Measurements from ENCODE around the gene HPGDS. TPM values are rescaled to one million over a fixed set of nuclear protein-coding genes. Genes with fewer than 3 reads are reported as not detected.

The HPGDS gene
- total and polyA plus RNA-seq, 11 donors: 0.26 to 6.2 (median 0.96) TPM

DNA sequence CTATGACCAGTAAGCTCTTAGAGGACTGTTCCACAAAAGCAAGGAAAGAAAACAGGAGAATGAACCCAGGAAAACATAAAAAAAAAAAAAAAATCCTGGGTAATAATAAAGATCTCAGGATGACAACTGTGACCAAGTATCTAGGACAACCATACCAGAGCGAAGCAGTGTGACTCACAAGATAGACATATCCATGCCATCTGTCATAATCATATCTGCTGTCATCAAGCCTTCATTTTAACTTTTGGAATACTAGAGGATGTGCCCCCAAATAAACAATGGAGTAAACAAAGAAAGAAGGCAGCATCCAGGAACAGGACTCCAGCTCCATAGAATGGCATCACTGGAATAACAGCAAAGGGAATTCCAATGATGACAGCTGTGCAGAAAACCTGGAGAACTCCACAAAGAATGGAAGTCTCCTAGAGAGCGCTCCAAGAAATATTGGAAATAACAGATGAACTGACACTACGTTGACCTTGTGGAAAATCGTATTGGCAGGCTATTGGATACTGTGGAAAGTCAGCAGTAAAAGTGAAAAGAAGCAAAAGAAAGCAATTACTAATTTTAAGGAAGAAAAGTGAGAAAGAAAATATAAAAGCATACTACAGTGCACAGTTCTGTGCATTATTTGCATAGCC is 35.3 kb downstream of the HPGDS start:
- intact Hi-C loops (cut with DNase I): loop anchor here in 4 of 10 donors (10.0 kb wide), 3 partner anchors 287 to 427 kb away; no protein-coding TSS in a partner anchor
- 87 to 88% (median 87%) methylated on average over 4 of the region's 4 CpGs for WGBS, 4 donors
- H3K9me3 ChIP-seq: peaks cover 0 to 4% (median 0%) of the 10 kb centered on the region in 12 donors

GRCh38 chr4:94306713-94307112 is 35.9 kb downstream of the HPGDS start:
- 51 to 65% (median 56%) methylated on average over 3 of the region's 3 CpGs for WGBS, 4 donors
- no peaks in the 10 kb centered on the region for H3K36me3 ChIP-seq
- no peak for DNase-seq
- H3K4me3 ChIP-seq: no peak overlapping the region
- peaks cover 0 to 4% (median 0%) of the 10 kb centered on the region in 12 donors for H3K9me3 ChIP-seq
- no peak for TF ChIP-seq POLR2A (IDR thresholded peaks at IDR 0.05)
- no peak for TF ChIP-seq CTCF (IDR thresholded peaks at IDR 0.05)
- H3K4me1 ChIP-seq: peaks cover 0 to 17% (median 5%) of the 10 kb centered on the region in 12 donors
- H3K27ac ChIP-seq: peak overlapping the region in 1 of 12 donors; percentile 3
- intact Hi-C loops (cut with DNase I): loop anchor here in 4 of 10 donors (10.0 kb wide), 3 partner anchors 288 to 428 kb away; no protein-coding TSS in a partner anchor
- no peak for ATAC-seq
- H3K27me3 ChIP-seq: no peaks in the 10 kb centered on the region

More for the DNA sequence above, 35.3 kb downstream of the HPGDS start:
- TF ChIP-seq CTCF (IDR thresholded peaks at IDR 0.05): no peak
- no peak for TF ChIP-seq POLR2A (IDR thresholded peaks at IDR 0.05)
- no peak overlapping the region for H3K27ac ChIP-seq
- no peak overlapping the region for H3K4me3 ChIP-seq
- DNase-seq (no peak), ATAC-seq (no peak)
- H3K27me3 ChIP-seq: no peaks in the 10 kb centered on the region
- H3K36me3 ChIP-seq: no peaks in the 10 kb centered on the region
- H3K4me1 ChIP-seq: peaks cover 0 to 17% (median 5%) of the 10 kb centered on the region in 12 donors

GRCh38 chr4:94305466-94306225 is 37.0 kb downstream of the HPGDS start:
- no peak for DNase-seq
- TF ChIP-seq POLR2A (IDR thresholded peaks at IDR 0.05): no peak
- no peak for TF ChIP-seq CTCF (IDR thresholded peaks at IDR 0.05)
- ATAC-seq: peak in 2 of 4 donors; percentile 13 to 36
- no peak overlapping the region for H3K27ac ChIP-seq
- no peaks in the 10 kb centered on the region for H3K36me3 ChIP-seq
- peaks cover 0 to 17% (median 5%) of the 10 kb centered on the region in 12 donors for H3K4me1 ChIP-seq
- WGBS, 4 donors: 77 to 80% (median 79%) methylated on average over 5 of the region's 5 CpGs
- intact Hi-C loops (cut with DNase I): loop anchor here in 4 of 10 donors (10.0 kb wide), 3 partner anchors 289 to 429 kb away; no protein-coding TSS in a partner anchor
- no peak overlapping the region for H3K4me3 ChIP-seq
- H3K9me3 ChIP-seq: peaks cover 0 to 4% (median 0%) of the 10 kb centered on the region in 12 donors
- H3K27me3 ChIP-seq: no peaks in the 10 kb centered on the region

Data from heart left ventricle (tissue), 16 donors.